Measurements from ENCODE around the gene NOD1. TPM values are rescaled to one million over a fixed set of nuclear protein-coding genes. Genes with fewer than 3 reads are reported as not detected.

The NOD1 gene
- total and polyA plus RNA-seq, 2 of the 13 experiments (the other 11 are each of a cell fraction or from before 2014, with no cell fraction given): 1.7 to 2.9 TPM

GRCh38 chr7:30504301-30505173 is 26.0 kb upstream of the NOD1 start, which contains the start of gene GGCT (continued):
- TF ChIP-seq, protein P1, sequence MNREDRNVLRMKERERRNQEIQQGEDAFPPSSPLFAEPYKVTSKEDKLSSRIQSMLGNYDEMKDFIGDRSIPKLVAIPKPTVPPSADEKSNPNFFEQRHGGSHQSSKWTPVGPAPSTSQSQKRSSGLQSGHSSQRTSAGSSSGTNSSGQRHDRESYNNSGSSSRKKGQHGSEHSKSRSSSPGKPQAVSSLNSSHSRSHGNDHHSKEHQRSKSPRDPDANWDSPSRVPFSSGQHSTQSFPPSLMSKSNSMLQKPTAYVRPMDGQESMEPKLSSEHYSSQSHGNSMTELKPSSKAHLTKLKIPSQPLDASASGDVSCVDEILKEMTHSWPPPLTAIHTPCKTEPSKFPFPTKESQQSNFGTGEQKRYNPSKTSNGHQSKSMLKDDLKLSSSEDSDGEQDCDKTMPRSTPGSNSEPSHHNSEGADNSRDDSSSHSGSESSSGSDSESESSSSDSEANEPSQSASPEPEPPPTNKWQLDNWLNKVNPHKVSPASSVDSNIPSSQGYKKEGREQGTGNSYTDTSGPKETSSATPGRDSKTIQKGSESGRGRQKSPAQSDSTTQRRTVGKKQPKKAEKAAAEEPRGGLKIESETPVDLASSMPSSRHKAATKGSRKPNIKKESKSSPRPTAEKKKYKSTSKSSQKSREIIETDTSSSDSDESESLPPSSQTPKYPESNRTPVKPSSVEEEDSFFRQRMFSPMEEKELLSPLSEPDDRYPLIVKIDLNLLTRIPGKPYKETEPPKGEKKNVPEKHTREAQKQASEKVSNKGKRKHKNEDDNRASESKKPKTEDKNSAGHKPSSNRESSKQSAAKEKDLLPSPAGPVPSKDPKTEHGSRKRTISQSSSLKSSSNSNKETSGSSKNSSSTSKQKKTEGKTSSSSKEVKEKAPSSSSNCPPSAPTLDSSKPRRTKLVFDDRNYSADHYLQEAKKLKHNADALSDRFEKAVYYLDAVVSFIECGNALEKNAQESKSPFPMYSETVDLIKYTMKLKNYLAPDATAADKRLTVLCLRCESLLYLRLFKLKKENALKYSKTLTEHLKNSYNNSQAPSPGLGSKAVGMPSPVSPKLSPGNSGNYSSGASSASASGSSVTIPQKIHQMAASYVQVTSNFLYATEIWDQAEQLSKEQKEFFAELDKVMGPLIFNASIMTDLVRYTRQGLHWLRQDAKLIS (CRISPR knock-in tag; IDR thresholded peaks at IDR 0.05): no peak
- TF ChIP-seq NPAS2 (CRISPR knock-in tag; IDR thresholded peaks at IDR 0.05; ENCODE audit: borderline replicate concordance) (no peak), ZFP36L1 (CRISPR knock-in tag; IDR thresholded peaks at IDR 0.05) (no peak), ZNF713 (CRISPR knock-in tag; IDR thresholded peaks at IDR 0.05) (no peak), SRSF9 (IDR thresholded peaks at IDR 0.05; ENCODE audit: borderline replicate concordance, insufficient read depth, low read depth, low read length, poor library complexity, severe bottlenecking) (no peak), SRY (CRISPR knock-in tag; IDR thresholded peaks at IDR 0.05) (no peak), ZNF230 (CRISPR knock-in tag; IDR thresholded peaks at IDR 0.05) (0 out of 2 replicates have a peak, but pooled peaks have one; percentile 68), PHF20 (CRISPR knock-in tag; IDR thresholded peaks at IDR 0.05) (peak; percentile 77), SMYD3 (CRISPR knock-in tag; IDR thresholded peaks at IDR 0.05) (peak; percentile 62; the same call in 1 of the 2 replicates), MYNN (CRISPR knock-in tag; IDR thresholded peaks at IDR 0.05; ENCODE audit: low read depth) (no peak), ZNF468 (CRISPR knock-in tag; IDR thresholded peaks at IDR 0.05) (no peak), RNF2 (conservative IDR thresholded peaks at IDR 0.05; ENCODE audit: low read depth) (no peak)
- TF ChIP-seq, protein P2, sequence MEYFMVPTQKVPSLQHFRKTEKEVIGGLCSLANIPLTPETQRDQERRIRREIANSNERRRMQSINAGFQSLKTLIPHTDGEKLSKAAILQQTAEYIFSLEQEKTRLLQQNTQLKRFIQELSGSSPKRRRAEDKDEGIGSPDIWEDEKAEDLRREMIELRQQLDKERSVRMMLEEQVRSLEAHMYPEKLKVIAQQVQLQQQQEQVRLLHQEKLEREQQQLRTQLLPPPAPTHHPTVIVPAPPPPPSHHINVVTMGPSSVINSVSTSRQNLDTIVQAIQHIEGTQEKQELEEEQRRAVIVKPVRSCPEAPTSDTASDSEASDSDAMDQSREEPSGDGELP (IDR thresholded peaks at IDR 0.05; ENCODE audit: borderline replicate concordance, low read depth): no peak
- TF ChIP-seq, protein P3, sequence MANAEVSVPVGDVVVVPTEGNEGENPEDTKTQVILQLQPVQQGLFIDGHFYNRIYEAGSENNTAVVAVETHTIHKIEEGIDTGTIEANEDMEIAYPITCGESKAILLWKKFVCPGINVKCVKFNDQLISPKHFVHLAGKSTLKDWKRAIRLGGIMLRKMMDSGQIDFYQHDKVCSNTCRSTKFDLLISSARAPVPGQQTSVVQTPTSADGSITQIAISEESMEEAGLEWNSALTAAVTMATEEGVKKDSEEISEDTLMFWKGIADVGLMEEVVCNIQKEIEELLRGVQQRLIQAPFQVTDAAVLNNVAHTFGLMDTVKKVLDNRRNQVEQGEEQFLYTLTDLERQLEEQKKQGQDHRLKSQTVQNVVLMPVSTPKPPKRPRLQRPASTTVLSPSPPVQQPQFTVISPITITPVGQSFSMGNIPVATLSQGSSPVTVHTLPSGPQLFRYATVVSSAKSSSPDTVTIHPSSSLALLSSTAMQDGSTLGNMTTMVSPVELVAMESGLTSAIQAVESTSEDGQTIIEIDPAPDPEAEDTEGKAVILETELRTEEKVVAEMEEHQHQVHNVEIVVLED (CRISPR knock-in tag; IDR thresholded peaks at IDR 0.05; ENCODE audit: borderline replicate concordance): peak; percentile 60
- TF ChIP-seq, protein P4, sequence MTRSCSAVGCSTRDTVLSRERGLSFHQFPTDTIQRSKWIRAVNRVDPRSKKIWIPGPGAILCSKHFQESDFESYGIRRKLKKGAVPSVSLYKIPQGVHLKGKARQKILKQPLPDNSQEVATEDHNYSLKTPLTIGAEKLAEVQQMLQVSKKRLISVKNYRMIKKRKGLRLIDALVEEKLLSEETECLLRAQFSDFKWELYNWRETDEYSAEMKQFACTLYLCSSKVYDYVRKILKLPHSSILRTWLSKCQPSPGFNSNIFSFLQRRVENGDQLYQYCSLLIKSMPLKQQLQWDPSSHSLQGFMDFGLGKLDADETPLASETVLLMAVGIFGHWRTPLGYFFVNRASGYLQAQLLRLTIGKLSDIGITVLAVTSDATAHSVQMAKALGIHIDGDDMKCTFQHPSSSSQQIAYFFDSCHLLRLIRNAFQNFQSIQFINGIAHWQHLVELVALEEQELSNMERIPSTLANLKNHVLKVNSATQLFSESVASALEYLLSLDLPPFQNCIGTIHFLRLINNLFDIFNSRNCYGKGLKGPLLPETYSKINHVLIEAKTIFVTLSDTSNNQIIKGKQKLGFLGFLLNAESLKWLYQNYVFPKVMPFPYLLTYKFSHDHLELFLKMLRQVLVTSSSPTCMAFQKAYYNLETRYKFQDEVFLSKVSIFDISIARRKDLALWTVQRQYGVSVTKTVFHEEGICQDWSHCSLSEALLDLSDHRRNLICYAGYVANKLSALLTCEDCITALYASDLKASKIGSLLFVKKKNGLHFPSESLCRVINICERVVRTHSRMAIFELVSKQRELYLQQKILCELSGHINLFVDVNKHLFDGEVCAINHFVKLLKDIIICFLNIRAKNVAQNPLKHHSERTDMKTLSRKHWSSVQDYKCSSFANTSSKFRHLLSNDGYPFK (CRISPR knock-in tag; IDR thresholded peaks at IDR 0.05; ENCODE audit: borderline replicate concordance): peak; percentile 60; the same call in 1 of the 2 replicates
- TF ChIP-seq, protein P5, sequence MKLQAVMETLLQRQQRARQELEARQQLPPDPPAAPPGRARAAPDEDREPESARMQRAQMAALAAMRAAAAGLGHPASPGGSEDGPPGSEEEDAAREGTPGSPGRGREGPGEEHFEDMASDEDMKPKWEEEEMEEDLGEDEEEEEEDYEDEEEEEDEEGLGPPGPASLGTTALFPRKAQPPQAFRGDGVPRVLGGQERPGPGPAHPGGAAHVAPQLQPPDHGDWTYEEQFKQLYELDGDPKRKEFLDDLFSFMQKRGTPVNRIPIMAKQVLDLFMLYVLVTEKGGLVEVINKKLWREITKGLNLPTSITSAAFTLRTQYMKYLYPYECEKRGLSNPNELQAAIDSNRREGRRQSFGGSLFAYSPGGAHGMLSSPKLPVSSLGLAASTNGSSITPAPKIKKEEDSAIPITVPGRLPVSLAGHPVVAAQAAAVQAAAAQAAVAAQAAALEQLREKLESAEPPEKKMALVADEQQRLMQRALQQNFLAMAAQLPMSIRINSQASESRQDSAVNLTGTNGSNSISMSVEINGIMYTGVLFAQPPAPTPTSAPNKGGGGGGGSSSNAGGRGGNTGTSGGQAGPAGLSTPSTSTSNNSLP (IDR thresholded peaks at IDR 0.05; ENCODE audit: low read depth, low read length): no peak

Data from HepG2 (cell line).